ENCODE measurements around the gene SHC3.

SHC3 gene

GRCh38 chr9:89189215-89189614 lies 10.6 kb upstream of the SHC3 start:
- intact Hi-C loops (cut with DNase I) = loop anchor here (10.0 kb wide), 1 partner anchor 116 kb away; no protein-coding TSS in a partner anchor
- DNase-seq = no peak

GRCh38 chr9:89187950-89188349 lies 9.3 kb upstream of the SHC3 start:
- intact Hi-C loops (cut with DNase I) = loop anchor here (10.0 kb wide), 1 partner anchor 117 kb away; no protein-coding TSS in a partner anchor
- no peak for DNase-seq

GRCh38 chr9:89187541-89187940 lies 8.9 kb upstream of the SHC3 start:
- intact Hi-C loops (cut with DNase I) = loop anchor here (10.0 kb wide), 1 partner anchor 117 kb away; no protein-coding TSS in a partner anchor

GRCh38 chr9:89186960-89187359 lies 8.3 kb upstream of the SHC3 start:
- intact Hi-C loops (cut with DNase I) = loop anchor here (10.0 kb wide), 1 partner anchor 118 kb away; no protein-coding TSS in a partner anchor
- DNase-seq = no peak

More at GRCh38 chr9:89187541-89187940, 8.9 kb upstream of the SHC3 start:
- DNase-seq = no peak

GRCh38 chr9:89185980-89186379 lies 7.4 kb upstream of the SHC3 start:
- intact Hi-C loops (cut with DNase I) = loop anchor here (10.0 kb wide), 1 partner anchor 119 kb away; no protein-coding TSS in a partner anchor
- no peak for DNase-seq

- no peak for DNase-seq
- intact Hi-C loops (cut with DNase I) = loop anchor here (10.0 kb wide), 1 partner anchor 122 kb away; no protein-coding TSS in a partner anchor
These were observed 4.5 kb upstream of the SHC3 start for GRCh38 chr9:89183146-89183545.

- intact Hi-C loops (cut with DNase I) = loop anchor here (10.0 kb wide), 1 partner anchor 122 kb away; no protein-coding TSS in a partner anchor
- DNase-seq = no peak
These were observed 3.8 kb upstream of the SHC3 start for GRCh38 chr9:89182369-89182768.

GRCh38 chr9:89179895-89180734 lies 1.5 kb upstream of the SHC3 start:
- DNase-seq = peak; percentile 85 to 98 (median 94)
- intact Hi-C loops (cut with DNase I) = loop anchor here (10.0 kb wide), 1 partner anchor 125 kb away; no protein-coding TSS in a partner anchor

GRCh38 chr9:89179540-89179894 lies 899 bp upstream of the SHC3 start:
- no peak for DNase-seq
- intact Hi-C loops (cut with DNase I) = no loop called here

- intact Hi-C loops (cut with DNase I) = no loop called here
These were observed 367 bp upstream of the SHC3 start for GRCh38 chr9:89178830-89179539.

GRCh38 chr9:89177012-89177943 lies 1.3 kb downstream of the SHC3 start:
- peak in 29 of 42 donors; percentile 12 to 63 (median 42) for DNase-seq
- intact Hi-C loops (cut with DNase I) = no loop called here

More at GRCh38 chr9:89178830-89179539, 367 bp upstream of the SHC3 start:
- peak in 2 of 42 donors; percentile 11 to 32 for DNase-seq

GRCh38 chr9:89175828-89176261 lies 2.8 kb downstream of the SHC3 start:
- intact Hi-C loops (cut with DNase I) = no loop called here
- peak in 5 of 42 donors; percentile 27 to 47 (median 40) for DNase-seq

- intact Hi-C loops (cut with DNase I) = no loop called here
- DNase-seq = no peak
These were observed 4.3 kb downstream of the SHC3 start for GRCh38 chr9:89174291-89174690.

GRCh38 chr9:89173072-89173471 lies 5.5 kb downstream of the SHC3 start:
- intact Hi-C loops (cut with DNase I) = no loop called here
- DNase-seq = no peak

GRCh38 chr9:89172398-89172797 lies 6.2 kb downstream of the SHC3 start:
- intact Hi-C loops (cut with DNase I) = no loop called here
- no peak for DNase-seq

GRCh38 chr9:89171693-89172092 lies 6.9 kb downstream of the SHC3 start:
- DNase-seq = peak in 8 of 42 donors; percentile 34 to 66 (median 41)
- intact Hi-C loops (cut with DNase I) = no loop called here

- DNase-seq = no peak
- intact Hi-C loops (cut with DNase I) = no loop called here
These were observed 7.4 kb downstream of the SHC3 start for GRCh38 chr9:89171231-89171630.

- intact Hi-C loops (cut with DNase I) = no loop called here
- DNase-seq = no peak
These were observed 9.5 kb downstream of the SHC3 start for GRCh38 chr9:89168901-89169813.
